Uterus (tissue), 2 donors: ENCODE results near the gene POTEM.
"Not testable (repeated sequence)": the region's sequence is repeated elsewhere in the genome, so short reads cannot be mapped to it uniquely, and the experiment has no call there.

Source experiments
- CTCF ChIP-seq, 4 experiments: fragments of 200-600 bp in 2 of 4; fragments of 450-650 bp in 2 of 4; sonication (generic) in 2 of 4; IDR thresholded peaks; one replicate each; pipeline ENCODE4 v1.5.1; 2016 to 2019; ENCODE audit warnings: antibody characterized with exemption in 4 of 4, mild to moderate bottlenecking in 2 of 4, moderate library complexity in 1 of 4
- POLR2A ChIP-seq, 2 donors: fragments of 450-650 bp; IDR thresholded peaks; one replicate each; pipeline ENCODE4 v1.6.1; 2016; ENCODE audit warnings: antibody characterized with exemption in 2 of 2, mild to moderate bottlenecking in 1 of 2, moderate library complexity in 1 of 2

GRCh38 chr14:18953085-18953484 lies 14.1 kb upstream of the POTEM start:
- TF ChIP-seq CTCF, POLR2A (IDR thresholded peaks at IDR 0.05): not testable (repeated sequence)
